22Rv1 (cell line): ENCODE results near the gene NOL4L.

Experiments
- H3K27ac ChIP-seq: fragments of 450-650 bp; 2 replicates; pipeline ENCODE4 v1.5.1; 2017
- CTCF ChIP-seq: fragments of 450-650 bp; IDR thresholded peaks from 2 replicates; pipeline ENCODE4 v1.5.1; 2017; ENCODE audit warnings: mild to moderate bottlenecking
- ZFX ChIP-seq: fragments of 450-650 bp; IDR thresholded peaks from 2 replicates; pipeline ENCODE4 v1.6.1; 2017; ENCODE audit warnings: antibody characterized with exemption, borderline replicate concordance

The NOL4L gene

GRCh38 chr20:32435449-32436107 is 149.6 kb downstream of the NOL4L start:
- H3K27ac ChIP-seq, result no peak overlapping the region
- TF ChIP-seq ZFX (no peak), CTCF (no peak)

- TF ChIP-seq ZFX, result no peak
- TF ChIP-seq CTCF, result no peak
- H3K27ac ChIP-seq, result no peak overlapping the region
Measured at GRCh38 chr20:32434434-32434833, 150.7 kb downstream of the NOL4L start.

GRCh38 chr20:32433311-32434021 is 151.7 kb downstream of the NOL4L start:
- no peak overlapping the region for H3K27ac ChIP-seq
- TF ChIP-seq ZFX (no peak), CTCF (no peak)

- H3K27ac ChIP-seq, result no peak overlapping the region
- no peak for TF ChIP-seq ZFX
- TF ChIP-seq CTCF, result no peak
Measured at GRCh38 chr20:32432277-32432676, 152.9 kb downstream of the NOL4L start.

GRCh38 chr20:32431457-32431856 is 153.7 kb downstream of the NOL4L start:
- no peak overlapping the region for H3K27ac ChIP-seq
- TF ChIP-seq CTCF, result no peak
- no peak for TF ChIP-seq ZFX

- no peak for TF ChIP-seq ZFX
- no peak for TF ChIP-seq CTCF
- no peak overlapping the region for H3K27ac ChIP-seq
Measured at GRCh38 chr20:32429745-32430360, 155.3 kb downstream of the NOL4L start.

- no peak overlapping the region for H3K27ac ChIP-seq
- TF ChIP-seq CTCF, result no peak
Measured at GRCh38 chr20:32429343-32429742, 155.8 kb downstream of the NOL4L start.
